GM23248 (cell line): ENCODE results near the gene PTPRD. TPM values are rescaled to one million over a fixed set of nuclear protein-coding genes. Genes with fewer than 3 reads are reported as not detected.

ENCODE experiments used
- DNase-seq: peaks from one replicate; pipeline ENCODE4 v3.0.0-alpha.2; 2015
- H2AFZ ChIP-seq: fragments of 200-600 bp; sonication (generic); 2 replicates; pipeline ENCODE4 v1.6.1; 2016; ENCODE audit warnings: antibody characterized with exemption
- H3F3A ChIP-seq: fragments of 200-600 bp; sonication (generic); 2 replicates; pipeline ENCODE4 v1.6.1; 2016; ENCODE audit warnings: mild to moderate bottlenecking, antibody characterized with exemption, mixed run types; ENCODE audit not compliant: insufficient read depth
- H3K27ac ChIP-seq: fragments of 200-600 bp; sonication (generic); 2 replicates; pipeline ENCODE4 v1.5.1; 2016; ENCODE audit warnings: mild to moderate bottlenecking
- H3K27me3 ChIP-seq: fragments of 200-600 bp; sonication (generic); replicated peaks from 2 replicates; pipeline ENCODE4 v1.6.1; 2016; ENCODE audit warnings: mild to moderate bottlenecking; ENCODE audit not compliant: insufficient read depth
- H3K36me3 ChIP-seq: fragments of 200-600 bp; sonication (generic); 2 replicates; pipeline ENCODE4 v1.6.1; 2016; ENCODE audit warnings: low read depth, mild to moderate bottlenecking
- H3K4me1 ChIP-seq: fragments of 200-600 bp; sonication (generic); 2 replicates; pipeline ENCODE4 v1.6.1; 2016; ENCODE audit warnings: mild to moderate bottlenecking; ENCODE audit not compliant: insufficient read depth
- H3K4me2 ChIP-seq: fragments of 200-600 bp; sonication (generic); one replicate; pipeline ENCODE4 v1.6.1; 2016; ENCODE audit warnings: mild to moderate bottlenecking; ENCODE audit not compliant: unreplicated experiment
- H3K4me3 ChIP-seq: fragments of 200-600 bp; sonication (generic); 2 replicates; pipeline ENCODE4 v1.5.1; 2016; ENCODE audit warnings: mild to moderate bottlenecking
- H3K79me2 ChIP-seq: fragments of 200-600 bp; sonication (generic); 2 replicates; pipeline ENCODE4 v1.6.1; 2016; ENCODE audit warnings: mild to moderate bottlenecking; ENCODE audit not compliant: insufficient read depth
- H3K9ac ChIP-seq: fragments of 200-600 bp; sonication (generic); 2 replicates; pipeline ENCODE4 v1.6.1; 2016; ENCODE audit warnings: mild to moderate bottlenecking
- H3K9me2 ChIP-seq: fragments of 200-600 bp; sonication (generic); 2 replicates; pipeline ENCODE4 v1.6.1; 2016; ENCODE audit warnings: mixed run types, mild to moderate bottlenecking, moderate library complexity; ENCODE audit not compliant: insufficient read depth
- H3K9me3 ChIP-seq: fragments of 200-600 bp; sonication (generic); one replicate; pipeline ENCODE4 v1.6.1; 2017; ENCODE audit warnings: low read depth
- H4K20me1 ChIP-seq: fragments of 200-600 bp; sonication (generic); 2 replicates; pipeline ENCODE4 v1.6.0; 2016; ENCODE audit not compliant: insufficient read depth
- EZH2 ChIP-seq: fragments of 200-600 bp; sonication (generic); IDR thresholded peaks from 2 replicates; pipeline ENCODE4 v1.6.1; 2018; ENCODE audit warnings: antibody characterized with exemption, mild to moderate bottlenecking; ENCODE audit not compliant: insufficient read depth, poor library complexity, severe bottlenecking
- EZH2phosphoT487 ChIP-seq: fragments of 200-600 bp; sonication (generic); IDR thresholded peaks from 2 replicates; pipeline ENCODE4 v1.6.1; 2018; ENCODE audit warnings: antibody characterized with exemption, moderate library complexity, mild to moderate bottlenecking, low read depth; ENCODE audit not compliant: insufficient read depth
- WGBS, 2 experiments: methylation state at CpG; one replicate each; pipeline ENCODE4 v1.1.6; 2015 to 2017; ENCODE audit warnings: low lambda C conversion rate in 2 of 2, low coverage in 1 of 2; ENCODE audit errors: missing lambda C conversion rate in 2 of 2; 5-methylcytosine and 5-hydroxymethylcytosine counted together
- in situ Hi-C: fragments of 300-500 bp; cut with MboI; formaldehyde crosslinking; loops from 2 replicates; pipeline ENCODE4 v1.15.0; 2020
- polyA plus RNA-seq: library from polyadenylated mRNA; unstranded; fragments of >200 nt; fragmentation: Nextera tagmentation; extraction: Ambion mirVana; gene quantifications from 2 replicates; pipeline ENCODE4 v1.2.1, GENCODE V29; 2016
- total RNA-seq: library from RNA; depleted of rRNA; stranded (reverse); fragments of >200 nt; shearing (Covaris generic); gene quantifications from 2 replicates; pipeline ENCODE4 v1.2.3, GENCODE V29; 2014

The PTPRD gene
- total and polyA plus RNA-seq, 2 experiments from 2014 or later: 0.05 TPM; not detected in 1

- Histone ChIP-seq H3K27me3 (no peaks in the 10 kb centered on the region), H3K4me1 (no peaks in the 10 kb centered on the region), H3K9me3 (no peaks in the 10 kb centered on the region), H3K79me2 (no peaks in the 10 kb centered on the region), H3K36me3 (no peaks in the 10 kb centered on the region), H3K4me2 (no peak overlapping the region), H3K9me2 (no peaks in the 10 kb centered on the region), H3K9ac (no peak overlapping the region), H3F3A (no peaks in the 10 kb centered on the region), H4K20me1 (no peaks in the 10 kb centered on the region), H3K27ac (no peak overlapping the region), H2AFZ (no peak overlapping the region), H3K4me3 (no peak overlapping the region)
- in situ Hi-C loops: no loop called here
- WGBS, 2 experiments: 12 to 14% methylated on average over 4 of the region's 4 CpGs
- no peak for DNase-seq
- TF ChIP-seq EZH2: no peak
- TF ChIP-seq EZH2phosphoT487: no peak
Observed at GRCh38 chr9:9754186-9754585, 858.6 kb downstream of the PTPRD start.

GRCh38 chr9:9753266-9753665 is 859.5 kb downstream of the PTPRD start:
- Histone ChIP-seq H3F3A (no peaks in the 10 kb centered on the region), H3K4me1 (no peaks in the 10 kb centered on the region), H3K9ac (no peak overlapping the region), H3K9me2 (no peaks in the 10 kb centered on the region), H3K79me2 (no peaks in the 10 kb centered on the region), H3K4me3 (no peak overlapping the region), H4K20me1 (no peaks in the 10 kb centered on the region), H2AFZ (no peak overlapping the region), H3K36me3 (no peaks in the 10 kb centered on the region), H3K9me3 (no peaks in the 10 kb centered on the region), H3K27ac (no peak overlapping the region), H3K27me3 (no peaks in the 10 kb centered on the region), H3K4me2 (no peak overlapping the region)
- DNase-seq: no peak
- 12 to 13% methylated on average over 3 of the region's 3 CpGs for WGBS, 2 experiments
- TF ChIP-seq EZH2: no peak
- no peak for TF ChIP-seq EZH2phosphoT487
- in situ Hi-C loops: no loop called here

- H4K20me1 ChIP-seq: no peaks in the 10 kb centered on the region
- H3K4me1 ChIP-seq: no peaks in the 10 kb centered on the region
- WGBS, 2 experiments: 0 to 3% methylated on average over 2 of the region's 2 CpGs
- no peak for DNase-seq
- no peaks in the 10 kb centered on the region for H3F3A ChIP-seq
- H3K9ac ChIP-seq: no peak overlapping the region
- H3K9me3 ChIP-seq: no peaks in the 10 kb centered on the region
- no peaks in the 10 kb centered on the region for H3K79me2 ChIP-seq
- no peaks in the 10 kb centered on the region for H3K9me2 ChIP-seq
- in situ Hi-C loops: no loop called here
- H3K36me3 ChIP-seq: no peaks in the 10 kb centered on the region
- H2AFZ ChIP-seq: no peak overlapping the region
- no peak overlapping the region for H3K4me2 ChIP-seq
- no peak for TF ChIP-seq EZH2
- no peak for TF ChIP-seq EZH2phosphoT487
- no peak overlapping the region for H3K27ac ChIP-seq
- no peaks in the 10 kb centered on the region for H3K27me3 ChIP-seq
- H3K4me3 ChIP-seq: no peak overlapping the region
Observed at GRCh38 chr9:9752722-9753121, 860.1 kb downstream of the PTPRD start.

GRCh38 chr9:9751996-9752395 is 860.8 kb downstream of the PTPRD start:
- H4K20me1 ChIP-seq: no peaks in the 10 kb centered on the region
- no peak overlapping the region for H2AFZ ChIP-seq
- no peak for DNase-seq
- in situ Hi-C loops: no loop called here
- no peaks in the 10 kb centered on the region for H3K9me3 ChIP-seq
- H3K27ac ChIP-seq: no peak overlapping the region
- H3K4me1 ChIP-seq: no peaks in the 10 kb centered on the region
- 6 to 17% methylated on average over 4 of the region's 4 CpGs for WGBS, 2 experiments
- no peak overlapping the region for H3K4me2 ChIP-seq
- H3K9me2 ChIP-seq: no peaks in the 10 kb centered on the region
- no peaks in the 10 kb centered on the region for H3K27me3 ChIP-seq
- no peaks in the 10 kb centered on the region for H3K36me3 ChIP-seq
- H3K9ac ChIP-seq: no peak overlapping the region
- H3K79me2 ChIP-seq: no peaks in the 10 kb centered on the region
- TF ChIP-seq EZH2phosphoT487: no peak
- TF ChIP-seq EZH2: no peak
- H3F3A ChIP-seq: no peaks in the 10 kb centered on the region
- no peak overlapping the region for H3K4me3 ChIP-seq

DNA sequence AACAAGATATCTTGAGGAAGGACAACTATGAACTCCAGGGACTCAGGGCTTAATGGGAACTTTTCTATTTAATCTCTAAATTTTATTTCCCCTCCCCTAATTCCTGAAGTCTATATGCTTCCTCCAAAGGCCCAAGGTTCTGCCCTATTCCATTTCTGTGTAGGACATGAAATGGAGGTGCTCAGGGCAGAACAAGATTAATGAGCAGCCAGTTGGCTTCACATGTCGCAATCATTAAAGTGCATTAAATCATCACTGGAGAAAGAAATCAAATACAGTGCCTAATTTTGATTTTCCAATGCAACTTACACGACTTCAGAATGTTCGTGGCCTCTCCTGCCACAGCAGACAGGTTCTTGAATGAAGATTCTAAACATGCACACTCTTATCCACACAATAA is 862.1 kb downstream of the PTPRD start:
- Histone ChIP-seq H3K79me2 (no peaks in the 10 kb centered on the region), H3K4me2 (no peak overlapping the region), H3K9ac (no peak overlapping the region), H4K20me1 (no peaks in the 10 kb centered on the region), H3K9me2 (no peaks in the 10 kb centered on the region), H3F3A (no peaks in the 10 kb centered on the region), H3K4me1 (no peaks in the 10 kb centered on the region), H3K9me3 (no peaks in the 10 kb centered on the region), H3K27ac (no peak overlapping the region), H2AFZ (no peak overlapping the region), H3K4me3 (no peak overlapping the region), H3K27me3 (no peaks in the 10 kb centered on the region), H3K36me3 (no peaks in the 10 kb centered on the region)
- in situ Hi-C loops: no loop called here
- TF ChIP-seq EZH2phosphoT487: no peak
- no peak for TF ChIP-seq EZH2
- no peak for DNase-seq
- 13 to 19% methylated on average over 3 of the region's 3 CpGs for WGBS, 2 experiments
